Hepatocyte (in vitro differentiated cells): ENCODE data around the gene GNAO1. TPM values are rescaled to one million over a fixed set of nuclear protein-coding genes. Genes with fewer than 3 reads are reported as not detected.

Source experiments
- DNase-seq: peaks from one replicate; pipeline ENCODE4 v3.0.0-alpha.2; 2016; ENCODE audit warnings: low spot score
- H2AFZ ChIP-seq: fragments of 200-600 bp; sonication (generic); 2 replicates; pipeline ENCODE4 v1.6.0; 2016; ENCODE audit warnings: antibody characterized with exemption, mild to moderate bottlenecking
- H3K27ac ChIP-seq: fragments of 200-600 bp; sonication (generic); 2 replicates; pipeline ENCODE4 v1.5.1; 2016; ENCODE audit warnings: mild to moderate bottlenecking
- H3K27me3 ChIP-seq: fragments of 200-600 bp; sonication (generic); 2 replicates; pipeline ENCODE4 v1.6.1; 2016
- H3K36me3 ChIP-seq: fragments of 200-600 bp; sonication (generic); replicated peaks from 2 replicates; pipeline ENCODE4 v1.5.1; 2016; ENCODE audit warnings: low read depth; ENCODE audit not compliant: insufficient read depth
- H3K4me1 ChIP-seq: fragments of 200-600 bp; sonication (generic); 2 replicates; pipeline ENCODE4 v1.5.1; 2016; ENCODE audit warnings: mild to moderate bottlenecking, moderate library complexity; ENCODE audit not compliant: insufficient read depth
- H3K4me2 ChIP-seq: fragments of 200-600 bp; sonication (generic); 2 replicates; pipeline ENCODE4 v1.6.0; 2016
- H3K4me3 ChIP-seq: fragments of 200-600 bp; sonication (generic); 2 replicates; pipeline ENCODE4 v1.5.1; 2016; ENCODE audit warnings: mild to moderate bottlenecking
- H3K79me2 ChIP-seq: fragments of 200-600 bp; sonication (generic); 2 replicates; pipeline ENCODE4 v1.6.0; 2017; ENCODE audit warnings: mild to moderate bottlenecking
- H3K9me2 ChIP-seq: fragments of 200-600 bp; sonication (generic); replicated peaks from 2 replicates; pipeline ENCODE4 v1.6.0; 2017; ENCODE audit warnings: mild to moderate bottlenecking; ENCODE audit not compliant: insufficient read depth
- H3K9me3 ChIP-seq: fragments of 200-600 bp; sonication (generic); 2 replicates; pipeline ENCODE4 v1.5.1; 2016; ENCODE audit warnings: low read depth, mild to moderate bottlenecking
- H4K20me1 ChIP-seq: fragments of 200-600 bp; sonication (generic); 2 replicates; pipeline ENCODE4 v1.6.0; 2016; ENCODE audit warnings: mild to moderate bottlenecking; ENCODE audit not compliant: insufficient read depth, poor library complexity, severe bottlenecking
- CTCF ChIP-seq: fragments of 200-600 bp; sonication (generic); IDR thresholded peaks from 2 replicates; pipeline ENCODE4 v1.5.1; 2016; ENCODE audit warnings: antibody characterized with exemption, mild to moderate bottlenecking; ENCODE audit not compliant: poor library complexity
- EZH2 ChIP-seq: fragments of 200-600 bp; sonication (generic); IDR thresholded peaks from 2 replicates; pipeline ENCODE4 v1.6.1; 2016; ENCODE audit warnings: antibody characterized with exemption, mild to moderate bottlenecking, borderline replicate concordance
- EZH2phosphoT487 ChIP-seq: fragments of 200-600 bp; sonication (generic); IDR thresholded peaks from one replicate; pipeline ENCODE4 v1.6.1; 2018; ENCODE audit warnings: antibody characterized with exemption, mild to moderate bottlenecking, low read depth, moderate library complexity; ENCODE audit not compliant: unreplicated experiment, severe bottlenecking
- WGBS: methylation state at CpG from one replicate; pipeline ENCODE4 v1.1.6; 2016; ENCODE audit warnings: low lambda C conversion rate; ENCODE audit errors: missing lambda C conversion rate; 5-methylcytosine and 5-hydroxymethylcytosine counted together
- polyA plus RNA-seq: library from polyadenylated mRNA; unstranded; fragments of >200 nt; fragmentation: Nextera tagmentation; extraction: Ambion mirVana; gene quantifications from 2 replicates; pipeline ENCODE4 v1.2.1, GENCODE V29; 2016
- total RNA-seq: library from RNA; depleted of rRNA; stranded (reverse); fragments of >200 nt; gene quantifications from 2 replicates; pipeline ENCODE4 v1.2.3, GENCODE V29; 2014

The GNAO1 gene
- total and polyA plus RNA-seq, 2 experiments from 2014 or later: 0.77 to 2.2 TPM

- no peak overlapping the region for H3K27ac ChIP-seq
- H3K36me3 ChIP-seq: no peaks in the 10 kb centered on the region
- H3K9me3 ChIP-seq: no peaks in the 10 kb centered on the region
- TF ChIP-seq CTCF (no peak), EZH2phosphoT487 (no peak), EZH2 (no peak)
- H4K20me1 ChIP-seq: no peaks in the 10 kb centered on the region
- H3K9me2 ChIP-seq: no peaks in the 10 kb centered on the region
- H3K79me2 ChIP-seq: no peaks in the 10 kb centered on the region
- no peaks in the 10 kb centered on the region for H3K4me1 ChIP-seq
- 85% methylated on average over 7 of the region's 7 CpGs for WGBS
- no peak overlapping the region for H3K4me3 ChIP-seq
- no peak overlapping the region for H3K4me2 ChIP-seq
- H2AFZ ChIP-seq: no peak overlapping the region
- no peaks in the 10 kb centered on the region for H3K27me3 ChIP-seq
- DNase-seq: no peak
Observed at GRCh38 chr16:56286809-56287208, 95.5 kb downstream of the GNAO1 start.

DNA sequence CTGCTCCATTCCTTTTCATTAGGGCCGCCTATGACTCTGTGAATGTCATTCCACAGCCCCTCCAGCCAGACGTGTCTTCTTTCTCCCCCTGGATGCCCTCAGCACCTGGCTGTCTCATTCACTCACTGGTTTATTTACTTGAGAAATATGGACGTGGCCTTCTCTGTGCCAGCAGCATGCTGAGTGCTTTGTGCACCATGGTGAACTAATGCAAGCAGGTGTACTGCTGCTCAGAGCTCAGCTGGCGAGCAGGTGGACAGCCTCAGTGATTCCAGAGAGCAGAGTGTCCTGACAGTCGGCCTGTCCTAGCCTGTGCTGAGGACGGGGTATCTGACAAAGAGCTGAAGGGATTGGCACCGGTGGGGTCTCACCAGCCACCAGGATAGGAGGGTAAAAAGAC is 96.7 kb downstream of the GNAO1 start:
- no peak overlapping the region for H3K4me3 ChIP-seq
- no peaks in the 10 kb centered on the region for H3K9me3 ChIP-seq
- WGBS: 87% methylated on average over 7 of the region's 7 CpGs
- H3K79me2 ChIP-seq: no peaks in the 10 kb centered on the region
- no peaks in the 10 kb centered on the region for H4K20me1 ChIP-seq
- no peak overlapping the region for H3K4me2 ChIP-seq
- H3K36me3 ChIP-seq: no peaks in the 10 kb centered on the region
- no peak for DNase-seq
- TF ChIP-seq EZH2 (no peak), EZH2phosphoT487 (no peak)
- H3K4me1 ChIP-seq: no peaks in the 10 kb centered on the region
- no peak overlapping the region for H2AFZ ChIP-seq
- no peak overlapping the region for H3K27ac ChIP-seq
- H3K9me2 ChIP-seq: no peaks in the 10 kb centered on the region
- H3K27me3 ChIP-seq: no peaks in the 10 kb centered on the region

- 76% methylated on average over 8 of the region's 9 CpGs for WGBS
Observed at GRCh38 chr16:56289416-56289815, 98.1 kb downstream of the GNAO1 start.

GRCh38 chr16:56289862-56290261 is 98.6 kb downstream of the GNAO1 start:
- H3K79me2 ChIP-seq: no peaks in the 10 kb centered on the region
- H4K20me1 ChIP-seq: no peaks in the 10 kb centered on the region
- WGBS: 26% methylated on average over 4 of the region's 4 CpGs
- no peaks in the 10 kb centered on the region for H3K9me2 ChIP-seq
- no peak overlapping the region for H2AFZ ChIP-seq
- no peak overlapping the region for H3K4me2 ChIP-seq
- H3K4me1 ChIP-seq: no peaks in the 10 kb centered on the region
- no peaks in the 10 kb centered on the region for H3K9me3 ChIP-seq
- TF ChIP-seq CTCF (no peak), EZH2phosphoT487 (no peak), EZH2 (no peak)
- no peaks in the 10 kb centered on the region for H3K27me3 ChIP-seq
- H3K4me3 ChIP-seq: no peak overlapping the region
- H3K36me3 ChIP-seq: no peaks in the 10 kb centered on the region
- no peak overlapping the region for H3K27ac ChIP-seq
- no peak for DNase-seq

More at GRCh38 chr16:56289416-56289815, 98.1 kb downstream of the GNAO1 start:
- H4K20me1 ChIP-seq: no peaks in the 10 kb centered on the region
- no peaks in the 10 kb centered on the region for H3K79me2 ChIP-seq
- no peak overlapping the region for H3K4me3 ChIP-seq
- no peaks in the 10 kb centered on the region for H3K9me3 ChIP-seq
- no peak for DNase-seq
- H2AFZ ChIP-seq: no peak overlapping the region
- no peaks in the 10 kb centered on the region for H3K4me1 ChIP-seq
- no peak overlapping the region for H3K27ac ChIP-seq
- no peaks in the 10 kb centered on the region for H3K36me3 ChIP-seq
- no peak overlapping the region for H3K4me2 ChIP-seq
- H3K27me3 ChIP-seq: no peaks in the 10 kb centered on the region
- H3K9me2 ChIP-seq: no peaks in the 10 kb centered on the region
- TF ChIP-seq EZH2phosphoT487: no peak
- TF ChIP-seq CTCF: no peak
- TF ChIP-seq EZH2: no peak
